Natural killer cell (primary cell): Measurements from ENCODE around the gene ATP2A2. TPM values are rescaled to one million over a fixed set of nuclear protein-coding genes. Genes with fewer than 3 reads are reported as not detected.

Experiments
- ATAC-seq, 3 donors: fragments of 150-1000 bp in 2 of 3; fragments of 200-7000 bp in 1 of 3; cut with Tn5 transposase; 1 replicate in 1 of 3; 2 replicates in 2 of 3; pipeline ENCODE4 v1.10.0; 2021; ENCODE audit warnings: mild to moderate bottlenecking in 2 of 3, moderate library complexity in 2 of 3
- DNase-seq, 2 donors: peaks; one replicate each; pipeline versions ENCODE4 v3.0.0 to v3.0.0-alpha.2; 2013 to 2021; ENCODE audit warnings: mixed read lengths in 1 of 2
- H3K27ac ChIP-seq: one replicate; pipeline ENCODE4 v1.5.1; 2013; ENCODE audit warnings: mild to moderate bottlenecking, low read length
- H3K27me3 ChIP-seq: one replicate; pipeline ENCODE4 v1.6.1; 2013; ENCODE audit warnings: low read length; ENCODE audit not compliant: control insufficient read depth, insufficient read depth
- H3K36me3 ChIP-seq: one replicate; pipeline ENCODE4 v1.6.1; 2013; ENCODE audit warnings: low read length; ENCODE audit not compliant: control insufficient read depth, insufficient read depth
- H3K4me1 ChIP-seq: one replicate; pipeline ENCODE4 v1.6.1; 2013; ENCODE audit warnings: low read length; ENCODE audit not compliant: control insufficient read depth, insufficient read depth
- H3K4me3 ChIP-seq: one replicate; pipeline ENCODE4 v1.5.1; 2013; ENCODE audit warnings: low read length
- H3K9me3 ChIP-seq: one replicate; pipeline ENCODE4 v1.6.1; 2013; ENCODE audit warnings: low read length; ENCODE audit not compliant: control insufficient read depth, insufficient read depth
- H3K27ac Mint-ChIP-seq, 2 donors: one replicate each; pipeline ENCODE4 v1.8.0; 2022; ENCODE audit warnings: mild to moderate bottlenecking in 2 of 2, mixed read lengths in 2 of 2, moderate library complexity in 1 of 2
- H3K27me3 Mint-ChIP-seq, 2 donors: one replicate each; pipeline ENCODE4 v1.8.0; 2022; ENCODE audit warnings: low read depth in 2 of 2, mixed read lengths in 2 of 2
- H3K36me3 Mint-ChIP-seq: one replicate; pipeline ENCODE4 v1.8.0; 2022; ENCODE audit warnings: mixed read lengths
- H3K4me1 Mint-ChIP-seq, 2 donors: one replicate each; pipeline ENCODE4 v1.8.0; 2022; ENCODE audit warnings: mixed read lengths in 2 of 2
- H3K4me3 Mint-ChIP-seq: one replicate; pipeline ENCODE4 v1.8.0; 2022; ENCODE audit warnings: mild to moderate bottlenecking, moderate library complexity, mixed read lengths
- H3K9me3 Mint-ChIP-seq, 2 donors: one replicate each; pipeline ENCODE4 v1.8.0; 2022; ENCODE audit warnings: mixed read lengths in 2 of 2
- WGBS: methylation state at CpG from one replicate; pipeline ENCODE4 v1.1.7; 2013; ENCODE audit warnings: missing lambda C conversion rate; ENCODE audit not compliant: insufficient coverage; 5-methylcytosine and 5-hydroxymethylcytosine counted together
- intact Hi-C: fragments of 100-400 bp; cut with micrococcal nuclease; formaldehyde crosslinking; loops from one replicate; pipeline ENCODE4 v1.14.2; 2022
- total RNA-seq, 4 donors: library from RNA; stranded (reverse); fragments of 120-200 nt in 1 of 4; gene quantifications; one replicate each; pipeline versions ENCODE4 v1.2.3 to v1.2.4, GENCODE V29; 2013 to 2022
- TF ChIP-seq, protein P1 (sequence below): fragments of 200-600 bp; IDR thresholded peaks from one replicate; pipeline ENCODE4 v1.8.0; 2022; ENCODE audit warnings: antibody characterized with exemption

The ATP2A2 gene
- total RNA-seq, 3 donors from 2014 or later (not counting 1 experiment from before 2014, with no cell fraction given) = 118 to 140 (median 123) TPM

DNA sequence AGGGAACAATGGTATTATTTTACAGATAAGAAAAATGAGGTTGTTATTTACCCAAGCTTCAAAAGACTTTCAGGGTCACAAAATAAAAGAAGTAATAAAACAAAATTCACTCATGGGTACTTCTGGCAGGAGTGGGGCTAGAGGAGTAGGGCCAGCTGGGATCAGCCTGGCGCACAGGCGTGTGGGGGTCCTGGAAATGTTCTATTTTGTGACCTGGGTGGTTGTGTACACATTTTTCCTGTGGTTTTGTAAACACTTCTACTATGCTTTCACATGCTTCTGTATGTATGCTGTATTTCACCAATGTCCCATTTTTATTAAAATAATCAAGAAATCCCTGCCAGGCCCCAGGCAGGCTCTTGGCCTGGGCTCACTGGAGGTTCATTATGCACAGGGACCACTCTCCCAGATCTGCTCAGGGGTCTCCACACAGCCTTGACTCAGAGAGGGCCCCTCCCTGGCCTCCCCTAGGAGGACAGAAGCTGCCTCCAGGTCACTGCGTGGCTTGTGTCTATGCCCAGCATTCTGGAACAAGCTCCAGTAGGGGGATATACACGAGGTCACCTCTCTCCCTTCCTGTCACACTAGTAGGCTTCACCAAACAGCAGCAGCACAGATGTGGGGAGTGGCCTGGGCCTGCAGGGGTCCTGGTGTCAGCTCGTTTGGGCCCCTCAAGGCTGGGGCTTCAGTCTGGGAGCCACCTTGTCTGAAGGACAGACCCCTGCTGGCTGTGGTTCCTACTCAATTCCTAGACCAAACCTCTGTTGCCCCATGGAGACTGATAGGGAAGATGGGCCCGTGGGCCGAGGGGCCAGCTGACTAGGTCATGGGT is 84.7 kb downstream of the ATP2A2 start:
- Mint-ChIP-seq H3K4me1 (no peaks in the 10 kb centered on the region), H3K36me3 (no peaks in the 10 kb centered on the region), H3K9me3 (no peaks in the 10 kb centered on the region), H3K27me3 (no peaks in the 10 kb centered on the region), H3K4me3 (no peak overlapping the region), H3K27ac (no peak overlapping the region)
- Histone ChIP-seq H3K4me3 (no peak overlapping the region), H3K27ac (no peak overlapping the region), H3K9me3 (no peaks in the 10 kb centered on the region), H3K36me3 (no peaks in the 10 kb centered on the region), H3K4me1 (no peaks in the 10 kb centered on the region), H3K27me3 (no peaks in the 10 kb centered on the region)
- TF ChIP-seq, protein P1, sequence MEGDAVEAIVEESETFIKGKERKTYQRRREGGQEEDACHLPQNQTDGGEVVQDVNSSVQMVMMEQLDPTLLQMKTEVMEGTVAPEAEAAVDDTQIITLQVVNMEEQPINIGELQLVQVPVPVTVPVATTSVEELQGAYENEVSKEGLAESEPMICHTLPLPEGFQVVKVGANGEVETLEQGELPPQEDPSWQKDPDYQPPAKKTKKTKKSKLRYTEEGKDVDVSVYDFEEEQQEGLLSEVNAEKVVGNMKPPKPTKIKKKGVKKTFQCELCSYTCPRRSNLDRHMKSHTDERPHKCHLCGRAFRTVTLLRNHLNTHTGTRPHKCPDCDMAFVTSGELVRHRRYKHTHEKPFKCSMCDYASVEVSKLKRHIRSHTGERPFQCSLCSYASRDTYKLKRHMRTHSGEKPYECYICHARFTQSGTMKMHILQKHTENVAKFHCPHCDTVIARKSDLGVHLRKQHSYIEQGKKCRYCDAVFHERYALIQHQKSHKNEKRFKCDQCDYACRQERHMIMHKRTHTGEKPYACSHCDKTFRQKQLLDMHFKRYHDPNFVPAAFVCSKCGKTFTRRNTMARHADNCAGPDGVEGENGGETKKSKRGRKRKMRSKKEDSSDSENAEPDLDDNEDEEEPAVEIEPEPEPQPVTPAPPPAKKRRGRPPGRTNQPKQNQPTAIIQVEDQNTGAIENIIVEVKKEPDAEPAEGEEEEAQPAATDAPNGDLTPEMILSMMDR = no peak
- 76% methylated on average over 7 of the region's 7 CpGs for WGBS
- no peak for DNase-seq
- intact Hi-C loops = no loop called here
- ATAC-seq = no peak

DNA sequence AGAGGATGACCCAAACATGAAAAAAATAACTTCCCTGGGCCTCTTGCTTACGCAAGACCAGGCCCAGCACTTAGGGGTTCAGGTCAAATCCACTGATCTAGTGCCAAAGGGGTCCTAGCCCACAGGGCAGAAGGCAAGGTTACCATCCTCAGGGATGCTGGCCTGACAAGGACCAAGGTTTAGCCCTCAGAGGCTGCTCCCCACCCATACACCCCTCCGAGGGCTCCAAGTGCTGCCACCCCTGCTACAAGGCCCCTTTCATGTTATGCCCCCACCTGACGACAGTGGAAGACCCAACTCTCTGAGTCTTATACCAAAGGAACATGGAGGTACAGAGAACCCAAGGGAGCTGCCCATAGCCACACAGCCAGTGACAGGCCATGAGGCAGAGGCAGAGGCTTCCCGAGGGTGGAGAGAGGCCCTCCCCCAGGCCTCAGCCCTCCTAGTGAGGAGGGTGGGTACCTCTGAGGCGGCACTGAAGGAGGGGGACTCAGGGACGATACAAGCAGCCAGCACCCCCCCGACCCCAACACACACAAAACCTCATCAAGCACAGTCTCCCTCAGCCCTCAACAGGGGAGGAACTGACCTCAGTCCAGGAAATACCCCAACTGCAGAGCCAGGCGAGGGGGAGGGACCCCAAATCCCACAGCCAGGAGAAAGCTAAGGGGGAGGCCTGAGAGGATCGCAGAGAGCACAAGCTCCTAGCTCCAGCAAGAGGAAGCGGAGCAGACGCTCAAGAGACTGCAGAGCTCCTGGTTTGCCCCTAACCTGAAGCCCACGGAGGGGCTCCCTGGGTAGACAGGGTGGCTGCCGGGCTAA is 85.5 kb downstream of the ATP2A2 start:
- Mint-ChIP-seq H3K27ac (no peak overlapping the region), H3K9me3 (no peaks in the 10 kb centered on the region), H3K36me3 (no peaks in the 10 kb centered on the region), H3K4me3 (no peak overlapping the region), H3K4me1 (no peaks in the 10 kb centered on the region), H3K27me3 (no peaks in the 10 kb centered on the region)
- Histone ChIP-seq H3K4me1 (peaks cover 8% of the 10 kb centered on the region), H3K27me3 (no peaks in the 10 kb centered on the region), H3K4me3 (no peak overlapping the region), H3K36me3 (peaks cover 3% of the 10 kb centered on the region), H3K9me3 (no peaks in the 10 kb centered on the region), H3K27ac (no peak overlapping the region)
- TF ChIP-seq, protein P1 = no peak
- 54% methylated on average over 10 of the region's 13 CpGs for WGBS
- no peak for DNase-seq
- intact Hi-C loops = no loop called here
- no peak for ATAC-seq

DNA sequence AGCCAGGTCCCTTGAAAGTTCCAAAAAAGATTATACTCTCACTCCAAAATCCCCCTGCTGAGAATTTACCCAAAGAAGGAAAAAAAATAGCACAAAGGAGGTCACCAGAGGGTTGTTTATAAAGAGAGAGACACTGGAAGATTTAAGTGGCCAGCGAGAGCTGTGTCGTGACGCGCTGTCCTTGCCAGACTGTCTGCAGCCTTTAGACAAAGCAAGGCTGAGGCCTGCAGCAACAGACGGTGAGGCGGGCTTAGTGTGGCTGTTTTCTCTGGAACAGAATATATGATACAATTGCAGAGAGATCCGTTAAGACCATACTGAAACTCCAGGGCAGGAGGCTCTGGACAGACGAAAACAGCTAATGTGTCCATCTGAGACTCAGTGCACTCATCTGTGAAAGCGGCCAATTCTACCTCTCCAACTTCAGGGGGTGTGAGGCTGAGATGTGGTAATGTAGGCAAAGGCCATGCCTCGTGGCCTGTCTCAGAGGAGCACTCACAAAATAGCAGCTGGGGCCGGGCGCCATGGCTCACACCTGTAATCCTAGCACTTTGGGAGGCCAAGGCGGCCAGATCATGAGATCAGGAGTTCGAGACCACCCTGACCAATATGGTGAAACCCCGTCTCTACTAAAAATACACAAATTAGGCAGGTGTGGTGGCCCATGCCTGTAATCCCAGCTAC is 86.3 kb downstream of the ATP2A2 start:
- Histone ChIP-seq H3K36me3 (peaks cover 8% of the 10 kb centered on the region), H3K27me3 (no peaks in the 10 kb centered on the region), H3K4me1 (peaks cover 14% of the 10 kb centered on the region), H3K4me3 (no peak overlapping the region), H3K9me3 (no peaks in the 10 kb centered on the region), H3K27ac (no peak overlapping the region)
- H3K36me3 Mint-ChIP-seq = no peaks in the 10 kb centered on the region
- H3K9me3 Mint-ChIP-seq = no peaks in the 10 kb centered on the region
- H3K27ac Mint-ChIP-seq = no peak overlapping the region
- WGBS = 87% methylated on average over 14 of the region's 15 CpGs
- TF ChIP-seq, protein P1 = no peak
- DNase-seq (no peak), ATAC-seq (no peak)
- H3K4me1 Mint-ChIP-seq = no peaks in the 10 kb centered on the region
- no peaks in the 10 kb centered on the region for H3K27me3 Mint-ChIP-seq
- intact Hi-C loops = no loop called here
- no peak overlapping the region for H3K4me3 Mint-ChIP-seq
